ENCODE data around the gene CDK5. TPM values are rescaled to one million over a fixed set of nuclear protein-coding genes. Genes with fewer than 3 reads are reported as not detected.

CDK5 gene
- total RNA-seq = 14.1 and 18.1 TPM in 2 replicates

DNA sequence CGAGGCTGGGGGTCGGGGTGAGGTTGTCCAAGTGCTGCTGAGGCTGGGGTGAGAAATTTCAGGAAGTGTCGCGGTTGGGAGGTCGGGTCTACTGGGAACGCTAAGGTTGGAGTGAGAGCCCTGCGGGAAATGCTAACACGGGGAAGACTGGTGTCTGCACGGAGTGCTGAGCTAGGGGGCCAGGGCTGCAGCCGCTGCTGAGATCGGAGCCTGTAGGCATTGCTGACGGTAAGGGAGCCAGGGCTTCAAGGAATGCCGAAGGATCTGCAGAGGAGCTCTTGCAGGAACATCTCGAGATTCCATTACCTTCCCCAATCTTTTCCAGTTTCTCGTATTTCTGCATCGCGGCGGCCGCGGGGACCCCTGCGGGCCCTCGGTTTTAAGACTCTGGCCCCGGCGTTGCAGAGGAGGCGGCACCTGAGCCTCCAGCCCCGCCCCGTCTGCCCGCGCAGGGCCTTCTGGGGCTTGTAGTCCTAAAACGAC, at the start of gene CDK5:
TSS of gene CDK5 (minus strand) at position 392 of the 483 bp plus-strand sequence. CDS start at position 343, 49 bp downstream.

DNA sequence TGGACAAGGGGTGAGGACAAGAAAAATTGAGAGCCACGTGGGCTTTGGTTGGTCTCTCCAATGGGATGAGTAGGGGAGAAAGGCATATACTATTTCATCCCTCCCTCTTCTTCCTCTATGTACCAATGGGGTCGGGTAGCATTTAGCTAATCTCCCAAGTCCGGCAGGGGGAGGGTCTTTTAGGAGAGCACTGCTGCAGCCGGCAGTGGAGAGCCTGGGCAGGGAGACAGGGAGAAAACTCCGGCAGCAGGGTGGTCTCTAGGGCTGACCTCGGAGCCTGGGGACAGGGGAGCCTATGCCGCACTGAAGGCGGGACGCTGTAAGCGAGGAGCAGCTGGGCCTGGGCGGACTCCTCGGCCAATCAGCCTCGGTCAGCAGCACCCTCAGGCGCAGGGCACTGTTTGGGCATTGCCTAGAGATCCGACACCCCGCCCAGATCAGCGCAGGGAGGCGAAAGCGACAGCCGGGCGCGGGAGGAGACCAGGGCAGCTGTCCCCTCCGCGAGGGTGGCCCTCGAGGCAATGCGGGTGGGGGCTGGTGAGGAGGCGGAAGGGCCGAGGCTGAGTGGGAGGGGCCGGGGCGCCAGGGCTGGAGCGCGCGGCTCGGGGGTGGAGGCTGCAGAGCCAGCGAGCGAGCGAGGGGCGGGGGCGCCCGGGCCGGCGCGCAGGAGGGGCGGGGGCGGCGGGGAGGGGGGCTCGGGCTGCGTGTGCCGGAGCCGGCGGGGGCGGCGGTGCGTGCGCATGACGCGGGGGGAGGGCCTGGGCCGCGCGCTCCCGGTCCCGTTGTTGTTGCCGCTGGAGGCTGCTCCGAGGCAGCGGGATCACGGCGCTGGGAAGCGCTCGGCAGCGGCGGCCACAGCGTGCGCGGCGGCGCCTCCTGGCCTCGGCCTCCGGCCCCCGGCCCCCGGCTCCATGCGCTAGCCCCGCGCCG, 28.3 kb upstream of the CDK5 start, which contains the start of gene AGAP3:
TSS of gene AGAP3 (plus strand) at position 785 of the 930 bp plus-strand sequence. CDS start 267 bp downstream, outside the sequence.

DNA sequence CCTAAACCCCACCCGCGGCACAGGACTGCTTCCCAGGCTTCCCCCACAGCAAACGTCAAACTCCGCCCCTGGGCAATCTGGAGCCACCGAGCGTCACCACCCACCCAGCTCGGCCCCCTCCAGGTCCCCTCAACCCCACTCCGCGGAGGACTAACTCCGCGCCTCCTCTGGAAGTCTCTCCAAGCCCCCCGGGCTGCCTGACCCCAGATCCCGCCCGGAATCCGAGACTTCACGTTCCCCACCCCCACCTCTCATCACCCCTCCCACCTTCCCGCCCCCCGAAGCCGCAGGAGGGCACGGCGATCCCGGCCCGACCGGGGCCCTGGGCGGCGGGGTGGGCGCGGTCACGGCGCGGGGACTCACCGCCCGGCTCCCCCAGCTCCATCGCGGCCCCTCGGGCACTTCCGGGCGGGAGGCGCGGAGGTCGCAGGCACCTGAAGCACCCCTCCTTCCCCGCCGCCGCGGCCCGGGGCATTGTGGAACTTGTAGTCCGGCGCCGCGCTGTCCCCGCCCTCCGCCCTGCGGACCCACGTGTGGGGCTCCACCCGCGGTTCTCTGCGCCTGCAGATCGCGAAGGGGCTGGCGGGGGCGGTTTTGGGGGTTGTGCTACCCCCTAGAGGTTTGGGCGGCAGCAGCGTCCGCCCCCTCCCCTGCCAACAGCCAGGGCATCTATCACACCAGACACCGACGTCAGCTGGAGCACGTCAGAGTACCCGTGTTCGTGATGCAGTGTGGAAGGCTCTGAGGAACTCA, 25.6 kb upstream of the CDK5 start, which contains the start of gene TMUB1:
TSS of gene TMUB1 (minus strand) at position 423 of the 753 bp plus-strand sequence. CDS start 930 bp downstream, outside the sequence.

GRCh38 chr7:151080522-151081169, 22.9 kb upstream of the CDK5 start, which contains the start of gene FASTK:
Gene FASTK (minus strand): TSS chr7:151080809. CDS start chr7:151080766, 43 bp downstream.

GRCh38 chr7:151059367-151060112, 1.8 kb upstream of the CDK5 start, which contains the start of gene SLC4A2:
Gene SLC4A2 (plus strand): TSS chr7:151059589. CDS start chr7:151061988, 2,399 bp downstream.

GRCh38 chr7:151047976-151048815, 9.5 kb downstream of the CDK5 start, which contains the start of gene ASIC3:
Gene ASIC3 (plus strand): TSS chr7:151048531. CDS start chr7:151048886, 355 bp downstream.

GRCh38 chr7:151028131-151028947, 29.4 kb downstream of the CDK5 start, which contains the start of gene ABCB8:
Gene ABCB8 (plus strand): TSS chr7:151028450. CDS start chr7:151028516, 66 bp downstream.

GRCh38 chr7:151024435-151025056, 33.2 kb downstream of the CDK5 start, which contains the start of gene ATG9B:
Gene ATG9B (minus strand): TSS chr7:151024494. CDS start chr7:151024423, 71 bp downstream.

Other genes with a start within 250 kb of the CDK5 start
- gene AOC1, start 205.4 kb downstream of the CDK5 start, total RNA-seq = 0.96 TPM in 1 of 2 replicates, not detected in the other
- 0.21 and 0.24 TPM in 2 replicates for gene KCNH2, start 79.6 kb downstream of the CDK5 start, total RNA-seq
- 0.64 TPM in 1 of 2 replicates, not detected in the other for gene NOS3, start 66.9 kb downstream of the CDK5 start, total RNA-seq
- 0.24 TPM in 1 of 2 replicates, not detected in the other for gene ATG9B, start 33.4 kb downstream of the CDK5 start, total RNA-seq
- gene ABCB8, start 29.4 kb downstream of the CDK5 start, total RNA-seq = 13.9 and 14.9 TPM in 2 replicates
- gene ASIC3, start 9.4 kb downstream of the CDK5 start, total RNA-seq = 0.21 TPM in 1 of 2 replicates, not detected in the other
- gene SLC4A2, start 1.7 kb upstream of the CDK5 start, total RNA-seq = 27.5 and 48.2 TPM in 2 replicates
- 71.0 and 78.1 TPM in 2 replicates for gene FASTK, start 22.9 kb upstream of the CDK5 start, total RNA-seq
- gene TMUB1, start 25.6 kb upstream of the CDK5 start, total RNA-seq = 26.9 and 27.2 TPM in 2 replicates
- gene AGAP3, start 28.6 kb upstream of the CDK5 start, total RNA-seq = 99.0 and 106 TPM in 2 replicates
- 0.24 TPM in 1 of 2 replicates, not detected in the other for gene GBX1, start 109.8 kb upstream of the CDK5 start, total RNA-seq
- gene ASB10, start 129.4 kb upstream of the CDK5 start, total RNA-seq = not detected in 2 replicates
- not detected in 2 replicates for gene H2BK1, start 152.6 kb upstream of the CDK5 start, total RNA-seq
- 70.1 and 85.5 TPM in 2 replicates for gene ABCF2, start 169.3 kb upstream of the CDK5 start, total RNA-seq
- gene CHPF2, start 174.6 kb upstream of the CDK5 start, total RNA-seq = 32.8 and 47.0 TPM in 2 replicates
- gene SMARCD3, start 190.8 kb upstream of the CDK5 start, total RNA-seq = 6.8 and 13.0 TPM in 2 replicates